HG03108 (cell line): Measurements from ENCODE around the gene MSH5.

Experiments used
- ATAC-seq: cut with Tn5 transposase; IDR thresholded peaks from one replicate; pipeline ENCODE4 v1.9.1; 2021; ENCODE audit warnings: moderate library complexity; ENCODE audit not compliant: unreplicated experiment

The MSH5 gene

GRCh38 chr6:31712296-31712695 is 27.5 kb upstream of the MSH5 start:
- ATAC-seq = no peak

DNA sequence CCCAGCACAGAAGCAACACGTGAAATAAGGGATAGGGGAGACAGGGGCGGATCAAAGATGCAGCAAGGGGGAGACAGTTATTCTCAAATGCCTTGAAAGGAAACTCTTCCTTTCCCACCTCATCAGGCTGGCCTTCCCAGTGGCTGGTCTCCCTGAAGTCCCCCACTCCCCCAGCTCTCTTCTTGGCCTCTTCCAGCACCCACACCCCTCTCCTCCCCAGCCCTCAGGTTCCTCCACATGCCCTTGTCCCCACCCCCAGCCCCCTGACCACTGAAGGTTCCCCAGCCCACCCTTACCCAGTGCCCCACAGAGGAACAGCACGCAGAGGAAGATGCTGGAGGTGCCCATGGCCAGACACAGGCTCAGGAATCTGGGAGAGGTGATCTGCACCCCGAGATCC is 26.3 kb upstream of the MSH5 start:
- no peak for ATAC-seq

DNA sequence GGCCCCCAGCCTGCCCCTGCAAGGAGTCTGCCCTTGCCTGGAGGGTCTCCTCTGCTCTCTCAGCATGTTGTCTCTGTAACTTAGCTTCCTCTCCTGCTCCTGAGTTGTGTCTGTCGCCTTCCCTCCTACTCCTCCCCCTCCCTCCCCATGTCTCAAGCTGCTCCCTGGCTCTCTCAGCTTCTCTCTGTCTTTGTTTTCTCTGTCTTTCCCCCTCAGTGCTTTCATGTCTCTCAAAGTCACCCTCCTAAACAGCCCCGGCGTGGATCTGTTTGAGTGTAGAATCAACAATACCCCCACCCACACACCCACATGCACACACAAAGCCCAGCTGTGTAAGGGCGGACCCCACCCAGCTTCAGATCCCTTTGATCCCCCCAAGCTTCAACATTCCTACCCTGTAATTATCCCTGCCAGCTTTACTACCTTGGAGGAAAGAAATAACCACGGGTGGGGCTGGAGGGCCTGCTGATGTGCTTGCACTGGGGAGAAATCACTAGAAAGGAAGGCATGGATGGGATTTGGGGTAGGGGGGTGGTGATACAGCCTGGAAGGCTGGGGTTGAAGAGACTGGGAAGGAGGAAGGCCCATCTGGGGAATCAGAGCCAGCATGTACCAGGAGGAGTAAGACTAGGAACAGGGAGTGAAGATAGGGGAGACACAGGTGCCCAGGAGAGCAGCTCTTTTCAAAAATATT is 25.7 kb upstream of the MSH5 start:
- ATAC-seq = no peak

- ATAC-seq = no peak
These were observed 24.5 kb upstream of the MSH5 start, which contains the start of gene LY6G6D for GRCh38 chr6:31715022-31715958. LY6G6D (plus strand) TSS chr6:31715348; CDS start chr6:31715356, 8 bp downstream.

- no peak for ATAC-seq
These were observed 22.1 kb upstream of the MSH5 start for GRCh38 chr6:31717499-31718222.

DNA sequence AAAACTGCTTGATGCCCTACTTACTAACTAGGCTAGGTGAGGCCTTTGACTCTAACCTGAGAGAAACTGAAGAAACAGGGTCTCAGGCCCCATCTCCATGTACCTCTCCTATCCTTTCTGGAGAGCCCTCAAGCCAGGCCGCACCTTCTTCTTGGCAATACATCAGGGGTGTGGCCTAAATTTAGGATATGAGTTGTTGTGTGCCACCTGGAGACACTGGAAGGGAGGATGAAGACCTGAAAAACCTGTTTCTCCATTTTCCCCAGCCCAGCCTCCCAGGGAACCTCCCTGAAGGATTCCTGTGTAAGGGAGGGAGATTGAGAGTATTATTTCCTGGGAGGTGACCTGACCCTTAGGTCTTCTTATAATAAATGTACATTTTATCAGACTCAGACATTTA is 21.5 kb upstream of the MSH5 start:
- no peak for ATAC-seq

DNA sequence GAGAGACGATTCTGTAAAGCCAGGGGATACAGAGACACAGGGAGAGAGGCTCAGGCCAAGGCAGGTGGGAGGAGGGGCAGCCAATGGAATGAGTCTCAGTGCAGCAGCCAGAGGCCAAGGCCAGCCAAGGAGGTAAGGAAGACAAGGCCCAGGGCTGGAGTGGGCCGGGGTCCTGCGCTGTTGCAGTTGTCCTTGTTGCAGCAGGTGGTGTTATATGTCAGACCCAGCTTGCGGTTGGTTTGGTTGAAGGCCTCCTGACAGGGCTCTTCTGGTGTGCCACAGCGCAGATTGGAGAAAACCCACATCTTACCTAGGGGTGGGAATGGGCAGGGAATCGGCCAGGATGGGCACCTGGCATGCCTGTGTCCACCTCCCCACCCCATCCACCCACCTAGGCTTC is 20.8 kb upstream of the MSH5 start:
- no peak for ATAC-seq

- ATAC-seq = no peak
These were observed 19.5 kb upstream of the MSH5 start for GRCh38 chr6:31720196-31720770.

- no peak for ATAC-seq
These were observed 18.3 kb upstream of the MSH5 start, which contains the start of gene LY6G6C for GRCh38 chr6:31721351-31722020. LY6G6C (minus strand) TSS chr6:31721746; CDS start chr6:31721679, 67 bp downstream.

DNA sequence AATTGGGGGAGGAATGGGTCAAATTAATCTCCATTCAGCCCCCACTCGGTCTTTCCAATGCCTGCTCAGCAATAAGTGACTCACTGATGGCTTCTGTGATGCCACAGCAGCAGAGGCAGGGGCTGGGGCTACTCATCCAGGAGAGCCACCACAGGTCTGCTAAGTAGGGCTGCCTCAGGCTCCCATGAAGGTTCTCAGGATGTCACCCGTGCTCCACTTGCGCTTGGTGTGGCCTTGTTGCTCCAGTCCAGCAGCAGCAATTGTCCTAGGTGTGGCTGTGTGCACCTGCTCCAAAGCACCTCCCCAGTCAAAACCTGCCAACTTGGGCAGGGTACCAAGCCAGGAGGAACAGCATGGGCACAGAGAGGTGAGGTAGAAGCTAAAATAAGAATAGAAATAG is 17.6 kb upstream of the MSH5 start:
- no peak for ATAC-seq

DNA sequence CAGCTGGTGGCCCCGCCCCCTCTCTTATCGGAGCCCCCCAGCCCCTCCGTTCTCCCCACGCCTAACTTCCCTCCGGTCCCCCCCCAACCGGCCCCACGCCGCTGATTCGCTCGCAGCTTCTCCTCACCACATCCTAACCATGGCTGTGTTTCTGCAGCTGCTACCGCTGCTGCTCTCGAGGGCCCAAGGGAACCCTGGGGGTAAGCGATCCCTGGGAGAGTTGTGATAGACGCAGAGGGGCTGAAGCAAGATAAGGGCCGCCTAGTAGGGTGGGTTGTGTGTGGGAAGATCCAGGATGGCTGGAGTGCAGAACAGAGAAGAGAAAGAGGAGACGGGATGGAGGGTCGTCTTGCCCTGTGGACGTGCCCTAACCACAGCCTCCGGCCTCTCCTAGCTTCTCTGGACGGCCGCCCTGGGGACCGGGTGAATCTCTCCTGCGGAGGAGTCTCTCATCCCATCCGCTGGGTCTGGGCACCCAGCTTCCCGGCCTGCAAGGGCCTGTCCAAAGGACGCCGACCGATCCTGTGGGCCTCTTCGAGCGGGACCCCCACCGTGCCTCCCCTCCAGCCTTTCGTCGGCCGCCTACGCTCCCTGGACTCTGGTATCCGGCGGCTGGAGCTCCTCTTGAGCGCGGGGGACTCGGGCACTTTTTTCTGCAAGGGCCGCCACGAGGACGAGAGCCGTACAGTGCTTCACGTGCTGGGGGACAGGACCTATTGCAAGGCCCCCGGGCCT is 16.4 kb upstream of the MSH5 start, which contains the start of gene MPIG6B:
Gene MPIG6B (plus strand): TSS at position 129 of the 735 bp plus-strand sequence. CDS start 11 bp downstream, at position 140.
- no peak for ATAC-seq

DNA sequence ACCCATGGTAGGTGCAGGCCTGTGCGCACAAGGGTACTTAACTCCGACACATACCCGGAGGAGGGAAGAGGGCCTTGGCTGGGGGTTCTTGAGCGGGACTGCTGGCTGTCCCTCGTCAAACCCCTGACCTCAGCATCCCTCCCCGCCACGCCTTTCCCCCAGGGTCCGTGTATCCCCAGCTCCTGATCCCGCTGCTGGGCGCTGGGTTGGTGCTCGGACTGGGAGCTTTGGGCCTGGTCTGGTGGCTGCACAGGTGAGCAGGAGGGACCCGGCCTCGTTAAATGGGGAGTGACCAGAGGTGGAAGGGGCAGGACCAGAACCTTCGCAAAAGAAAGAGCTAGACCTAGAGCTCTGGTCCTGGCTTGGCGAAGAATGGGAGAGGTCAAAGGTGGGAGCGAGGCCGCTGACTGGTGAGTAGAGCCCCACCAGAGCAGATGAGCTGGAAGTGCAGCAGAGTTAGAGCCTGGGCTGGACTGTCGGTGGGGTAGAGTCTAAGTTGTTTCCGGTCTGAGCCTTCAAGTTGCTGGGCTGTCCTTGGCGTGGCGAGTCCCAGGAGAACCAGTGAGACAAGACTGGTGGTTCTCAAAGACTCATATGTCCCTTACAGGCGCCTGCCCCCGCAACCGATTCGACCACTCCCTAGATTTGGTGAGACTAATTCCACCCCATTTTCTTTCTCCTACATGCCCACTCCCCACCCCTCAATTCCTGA is 15.7 kb upstream of the MSH5 start:
- ATAC-seq = no peak

DNA sequence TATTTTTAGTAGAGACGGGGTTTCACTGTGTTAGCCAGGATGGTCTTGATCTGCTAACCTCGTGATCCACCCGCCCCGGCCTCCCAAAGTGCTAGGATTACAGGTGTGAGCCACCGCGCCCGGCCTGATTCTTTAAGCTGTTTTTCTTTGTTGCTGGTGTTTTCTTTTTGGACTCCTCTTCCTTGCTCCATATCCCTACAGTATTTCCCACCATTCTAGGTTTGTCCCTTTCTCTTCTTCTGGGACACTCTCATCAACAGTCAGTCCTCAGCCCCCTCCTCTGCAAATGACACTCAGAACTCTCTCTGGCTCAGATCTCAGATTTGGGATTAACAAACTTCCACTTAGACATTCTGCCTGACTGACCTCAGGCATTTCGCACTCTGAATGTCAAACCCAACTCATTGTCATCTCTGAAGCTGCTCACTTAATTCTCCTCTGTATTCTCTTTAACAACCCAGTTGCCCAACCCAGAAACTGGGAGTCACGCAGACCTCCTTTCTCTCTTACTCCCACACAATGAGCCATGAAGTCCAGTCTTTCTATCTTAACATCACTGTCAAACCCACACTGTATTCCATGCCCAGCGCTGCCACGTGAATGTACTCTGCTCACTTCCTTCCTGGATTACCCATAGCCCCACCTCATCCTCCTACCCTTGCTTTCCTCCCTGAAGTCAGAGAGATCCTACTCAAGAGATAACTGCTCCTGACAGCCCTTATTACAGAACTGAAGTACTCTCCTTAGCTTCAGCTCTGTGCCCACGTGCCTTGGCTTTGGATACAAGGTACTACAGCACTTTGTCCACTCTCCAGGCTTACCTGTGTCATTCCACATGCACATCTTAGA is 14.1 kb upstream of the MSH5 start:
- no peak for ATAC-seq

DNA sequence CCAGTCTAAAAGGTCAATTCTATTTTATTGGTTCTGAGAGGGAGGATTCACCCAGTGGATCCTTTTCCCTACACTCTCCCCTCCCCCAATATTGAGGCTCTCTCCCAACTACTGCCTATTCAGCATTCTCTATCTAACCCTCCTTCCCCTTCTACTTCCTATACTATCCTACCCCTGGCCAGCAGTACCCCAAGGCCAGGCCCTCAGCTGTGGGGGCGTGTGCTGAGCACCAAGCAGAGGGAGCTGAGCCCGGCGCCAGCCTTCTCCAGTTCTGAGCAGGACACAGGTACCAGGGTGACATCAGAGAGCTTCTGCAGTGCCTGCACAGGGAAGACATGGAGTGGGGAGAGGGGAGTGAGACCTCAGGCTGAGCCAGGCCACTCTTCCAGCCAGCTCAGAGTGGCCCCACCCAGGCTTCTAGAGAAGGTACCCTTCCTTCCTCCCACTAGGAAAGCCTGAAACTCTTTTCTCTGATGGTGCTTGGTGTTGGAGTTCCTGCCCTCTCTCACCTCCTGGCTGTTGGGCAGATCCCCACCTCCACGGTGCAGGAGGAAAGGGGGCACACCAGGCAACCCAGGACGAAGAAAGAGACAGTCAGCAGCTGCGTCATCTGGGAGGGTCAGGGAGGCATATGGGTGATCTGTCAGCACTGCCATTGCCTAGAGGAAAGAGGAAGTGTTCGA is 12.6 kb upstream of the MSH5 start:
- no peak for ATAC-seq

DNA sequence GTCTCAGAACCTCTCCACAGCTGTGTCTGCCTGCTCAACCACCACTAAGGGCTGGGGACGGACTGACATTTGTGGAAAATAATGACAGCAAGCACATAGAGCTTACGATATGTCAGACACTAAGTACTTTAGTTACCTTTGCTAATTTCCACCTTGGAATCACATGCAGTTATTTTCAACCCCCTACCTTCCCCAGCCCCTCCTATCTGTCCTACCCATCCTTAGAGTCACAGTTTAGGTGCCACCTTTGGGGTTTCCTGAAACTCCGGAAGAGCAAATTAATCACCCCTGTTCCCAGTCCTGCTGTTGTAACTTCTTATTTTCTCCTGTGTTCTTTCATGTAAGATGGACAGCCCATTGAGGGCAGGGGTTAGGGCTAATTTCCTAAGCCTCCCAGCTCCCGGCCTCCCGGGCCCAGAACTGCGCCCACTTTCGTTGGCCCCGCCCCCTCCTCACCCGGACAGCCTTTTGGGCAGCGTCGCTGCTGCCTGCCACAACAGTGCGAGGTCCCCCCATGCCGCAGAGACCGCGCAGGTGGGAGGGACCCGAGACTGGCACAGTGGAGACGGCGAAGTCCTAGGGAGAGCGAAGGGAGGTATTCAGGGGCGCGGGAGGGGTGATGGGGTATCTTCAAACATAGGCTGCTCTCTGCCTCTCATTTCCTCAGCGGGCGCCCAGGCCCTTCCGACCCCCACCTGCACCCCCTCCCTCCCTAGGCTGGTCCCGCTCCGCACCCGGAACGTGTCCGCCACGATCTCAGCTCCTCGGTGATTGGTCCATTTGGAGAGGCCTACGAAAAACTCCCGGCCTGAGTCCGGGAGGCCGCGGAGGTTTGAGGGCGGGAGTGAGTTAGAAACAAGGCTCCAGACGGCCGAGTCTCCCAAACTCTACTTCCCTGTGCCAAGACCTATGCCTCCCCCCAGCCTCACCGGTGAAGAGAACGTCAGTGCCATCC is 11.8 kb upstream of the MSH5 start:
- no peak for ATAC-seq

DNA sequence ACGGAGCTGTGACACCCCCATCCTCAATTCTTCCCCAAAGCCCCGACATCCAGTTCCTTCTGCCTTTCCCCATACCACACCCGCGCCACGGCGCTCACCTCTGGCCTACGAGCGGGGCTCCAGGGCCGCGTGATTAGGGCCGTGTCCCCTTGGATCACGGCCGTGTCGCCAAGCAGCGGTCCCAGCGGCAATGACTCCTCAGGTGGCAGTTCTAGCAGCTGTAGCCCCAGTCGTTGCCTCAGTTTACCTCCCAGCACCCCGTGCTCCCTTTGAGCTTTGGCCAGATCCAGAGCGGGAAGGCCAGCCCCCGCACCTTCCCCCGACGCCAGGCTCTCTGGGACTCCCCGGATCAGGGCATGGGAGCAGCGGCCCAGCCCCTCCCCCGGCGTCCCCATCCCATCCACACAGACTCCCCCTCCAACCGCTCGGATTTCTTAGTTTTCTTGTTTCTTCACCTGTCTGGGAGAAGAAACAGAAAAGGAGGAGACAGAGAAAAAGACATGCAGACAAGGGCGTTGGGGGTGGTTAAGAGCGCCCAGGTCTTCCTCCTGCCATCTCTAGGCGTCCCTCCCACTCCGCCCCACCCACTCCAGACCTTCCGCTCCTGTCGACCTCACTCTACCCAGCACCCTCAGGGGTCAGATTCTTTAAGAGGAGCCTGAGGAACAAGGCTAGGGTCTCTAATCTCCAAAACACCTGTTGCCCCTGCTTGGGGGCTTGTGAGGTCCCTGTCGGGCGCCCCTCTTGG is 10.9 kb upstream of the MSH5 start, which contains the start of gene DDAH2:
Gene DDAH2 (minus strand): TSS at position 533 of the 748 bp plus-strand sequence. CDS start 138 bp downstream, at position 395.
- ATAC-seq = no peak
